ENCODE results near the gene MAP4K4. TPM values are rescaled to one million over a fixed set of nuclear protein-coding genes. Genes with fewer than 3 reads are reported as not detected.

MAP4K4 gene
- total RNA-seq, 1 experiment from 2014 or later, result 133 TPM

- no peak for DNase-seq
Observed at GRCh38 chr2:101826716-101827115, 129.2 kb downstream of the MAP4K4 start.

DNA sequence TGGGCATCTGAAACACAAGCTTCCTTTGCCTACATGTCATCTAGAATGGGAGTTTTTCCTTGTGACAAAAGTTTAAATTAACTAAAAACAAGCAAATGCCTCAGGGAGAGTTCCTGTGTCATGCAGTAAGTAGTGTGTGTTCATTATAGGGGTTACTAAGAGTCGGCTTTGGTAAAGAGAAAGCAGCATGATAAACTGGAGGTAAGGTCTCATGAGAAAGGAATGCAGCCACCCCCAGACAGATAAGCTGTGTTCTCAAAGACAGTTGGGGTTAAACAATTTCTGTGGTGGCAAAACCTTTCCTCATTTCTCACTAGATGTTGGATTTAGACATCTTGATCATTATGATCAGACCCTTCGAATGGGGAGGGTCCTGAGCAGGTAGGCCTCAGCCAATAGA lies 129.7 kb downstream of the MAP4K4 start:
- Histone ChIP-seq H3K9ac (ENCODE audit: low read length) (no peak overlapping the region), H3K9me3 (ENCODE audit: low read length) (no peaks in the 10 kb centered on the region), H2AFZ (ENCODE audit: low read length) (no peak overlapping the region), H3K27me3 (ENCODE audit: low read length) (no peaks in the 10 kb centered on the region), H3K4me2 (ENCODE audit: low read length) (peak overlapping the region; percentile 18), H3K36me3 (ENCODE audit: low read depth, low read length) (peaks cover 59% of the 10 kb centered on the region), H3F3A (ENCODE audit: low read length, unreplicated experiment) (peaks cover 4% of the 10 kb centered on the region), H3K9me2 (replicated peaks; ENCODE audit: low read length) (no peaks in the 10 kb centered on the region), H3K4me3 (ENCODE audit: low read length) (no peak overlapping the region), H3K27ac (ENCODE audit: low read length) (peak overlapping the region; percentile 42), H4K20me1 (ENCODE audit: low read length) (peaks cover 12% of the 10 kb centered on the region; the same call in 1 of the 2 replicates), H3K79me2 (ENCODE audit: low read length) (peaks cover 65% of the 10 kb centered on the region), H3K4me1 (ENCODE audit: insufficient read depth, low read length) (peaks cover 52% of the 10 kb centered on the region)
- ChIA-PET POLR2A (ENCODE audit: unreplicated experiment) (no interaction called here), CTCF (no interaction called here)
- peak; percentile 57 for ATAC-seq
- TSS peak; percentile 1 for BruUV-seq (replicated peaks)
- peak; percentile 84 for DNase-seq
- intact Hi-C loops (cut with micrococcal nuclease), result no loop called here
- TF ChIP-seq EZH2 (IDR thresholded peaks at IDR 0.05; ENCODE audit: low read length, unreplicated experiment), result no peak
- TF ChIP-seq, protein P1, sequence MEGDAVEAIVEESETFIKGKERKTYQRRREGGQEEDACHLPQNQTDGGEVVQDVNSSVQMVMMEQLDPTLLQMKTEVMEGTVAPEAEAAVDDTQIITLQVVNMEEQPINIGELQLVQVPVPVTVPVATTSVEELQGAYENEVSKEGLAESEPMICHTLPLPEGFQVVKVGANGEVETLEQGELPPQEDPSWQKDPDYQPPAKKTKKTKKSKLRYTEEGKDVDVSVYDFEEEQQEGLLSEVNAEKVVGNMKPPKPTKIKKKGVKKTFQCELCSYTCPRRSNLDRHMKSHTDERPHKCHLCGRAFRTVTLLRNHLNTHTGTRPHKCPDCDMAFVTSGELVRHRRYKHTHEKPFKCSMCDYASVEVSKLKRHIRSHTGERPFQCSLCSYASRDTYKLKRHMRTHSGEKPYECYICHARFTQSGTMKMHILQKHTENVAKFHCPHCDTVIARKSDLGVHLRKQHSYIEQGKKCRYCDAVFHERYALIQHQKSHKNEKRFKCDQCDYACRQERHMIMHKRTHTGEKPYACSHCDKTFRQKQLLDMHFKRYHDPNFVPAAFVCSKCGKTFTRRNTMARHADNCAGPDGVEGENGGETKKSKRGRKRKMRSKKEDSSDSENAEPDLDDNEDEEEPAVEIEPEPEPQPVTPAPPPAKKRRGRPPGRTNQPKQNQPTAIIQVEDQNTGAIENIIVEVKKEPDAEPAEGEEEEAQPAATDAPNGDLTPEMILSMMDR (conservative IDR thresholded peaks at IDR 0.05; ENCODE audit: low read depth, low read length), result no peak
- TF ChIP-seq EZH2phosphoT487 (IDR thresholded peaks at IDR 0.05; ENCODE audit: borderline replicate concordance, low read length), result no peak

More at GRCh38 chr2:101826716-101827115, 129.2 kb downstream of the MAP4K4 start:
- CTCF ChIA-PET, result no interaction called here
- Histone ChIP-seq H3K9me2 (replicated peaks; ENCODE audit: low read length) (no peaks in the 10 kb centered on the region), H3K9me3 (ENCODE audit: low read length) (no peaks in the 10 kb centered on the region), H3K9ac (ENCODE audit: low read length) (no peak overlapping the region), H3K36me3 (ENCODE audit: low read depth, low read length) (peaks cover 54% of the 10 kb centered on the region), H3F3A (ENCODE audit: low read length, unreplicated experiment) (peaks cover 4% of the 10 kb centered on the region), H3K4me3 (ENCODE audit: low read length) (no peak overlapping the region), H3K79me2 (ENCODE audit: low read length) (peaks cover 64% of the 10 kb centered on the region), H4K20me1 (ENCODE audit: low read length) (peaks cover 12% of the 10 kb centered on the region; the same call in 1 of the 2 replicates), H3K27ac (ENCODE audit: low read length) (peak overlapping the region; percentile 42), H2AFZ (ENCODE audit: low read length) (no peak overlapping the region), H3K4me2 (ENCODE audit: low read length) (peak overlapping the region; percentile 18), H3K27me3 (ENCODE audit: low read length) (no peaks in the 10 kb centered on the region), H3K4me1 (ENCODE audit: insufficient read depth, low read length) (peaks cover 51% of the 10 kb centered on the region)
- POLR2A ChIA-PET (ENCODE audit: unreplicated experiment), result no interaction called here
- BruUV-seq (replicated peaks), result no TSS peak
- TF ChIP-seq EZH2 (IDR thresholded peaks at IDR 0.05; ENCODE audit: low read length, unreplicated experiment) (no peak), EZH2phosphoT487 (IDR thresholded peaks at IDR 0.05; ENCODE audit: borderline replicate concordance, low read length) (no peak)
- TF ChIP-seq, protein P1 (conservative IDR thresholded peaks at IDR 0.05; ENCODE audit: low read depth, low read length), result no peak
- intact Hi-C loops (cut with micrococcal nuclease), result no loop called here
- ATAC-seq, result no peak

GRCh38 chr2:101828257-101828656 lies 130.8 kb downstream of the MAP4K4 start:
- H3K79me2 ChIP-seq (ENCODE audit: low read length), result peaks cover 59% of the 10 kb centered on the region

More at GRCh38 chr2:101828257-101828656, 130.8 kb downstream of the MAP4K4 start:
- peaks cover 4% of the 10 kb centered on the region for H3F3A ChIP-seq (ENCODE audit: low read length, unreplicated experiment)
- intact Hi-C loops (cut with micrococcal nuclease), result no loop called here
- no peaks in the 10 kb centered on the region for H3K9me3 ChIP-seq (ENCODE audit: low read length)
- H2AFZ ChIP-seq (ENCODE audit: low read length), result no peak overlapping the region
- no peak overlapping the region for H3K4me2 ChIP-seq (ENCODE audit: low read length)
- peaks cover 59% of the 10 kb centered on the region for H3K36me3 ChIP-seq (ENCODE audit: low read depth, low read length)
- H3K4me1 ChIP-seq (ENCODE audit: insufficient read depth, low read length), result peaks cover 42% of the 10 kb centered on the region
- no peaks in the 10 kb centered on the region for H3K27me3 ChIP-seq (ENCODE audit: low read length)
- no TSS peak for BruUV-seq (replicated peaks)
- H3K27ac ChIP-seq (ENCODE audit: low read length), result no peak overlapping the region
- ChIA-PET POLR2A (ENCODE audit: unreplicated experiment) (interaction anchor here (0.5 kb wide), 1 partner anchor 128 kb away, joined by 5 read pairs; no protein-coding TSS in a partner anchor), CTCF (no interaction called here)
- DNase-seq, result no peak
- ATAC-seq, result no peak
- H3K9me2 ChIP-seq (replicated peaks; ENCODE audit: low read length), result no peaks in the 10 kb centered on the region
- H4K20me1 ChIP-seq (ENCODE audit: low read length), result peaks cover 4% of the 10 kb centered on the region; the same call in 1 of the 2 replicates
- H3K9ac ChIP-seq (ENCODE audit: low read length), result no peak overlapping the region
- TF ChIP-seq EZH2 (IDR thresholded peaks at IDR 0.05; ENCODE audit: low read length, unreplicated experiment) (no peak), EZH2phosphoT487 (IDR thresholded peaks at IDR 0.05; ENCODE audit: borderline replicate concordance, low read length) (no peak)
- TF ChIP-seq, protein P1 (conservative IDR thresholded peaks at IDR 0.05; ENCODE audit: low read depth, low read length), result no peak
- no peak overlapping the region for H3K4me3 ChIP-seq (ENCODE audit: low read length)

Data from PC-3 (cell line).